NCI-H2171 treated with DMSO at 0.1 percent for 48 hours (cell line): Measurements from ENCODE around the gene GABARAPL2.
"Not testable (repeated sequence)": the region's sequence is repeated elsewhere in the genome, so short reads cannot be mapped to it uniquely, and the experiment has no call there.

ENCODE experiments used
- DNase-seq: peaks from one replicate; lab custom pipeline; 2025; lab: John Stamatoyannopoulos, UW

GABARAPL2 gene

GRCh38 chr16:75591927-75592326, 25.7 kb downstream of the GABARAPL2 start:
- DNase-seq = not testable (repeated sequence)

- DNase-seq = no peak
These were observed 27.1 kb downstream of the GABARAPL2 start for GRCh38 chr16:75593308-75593707.

GRCh38 chr16:75593825-75594820, 27.9 kb downstream of the GABARAPL2 start:
- peak; percentile 77 for DNase-seq

DNA sequence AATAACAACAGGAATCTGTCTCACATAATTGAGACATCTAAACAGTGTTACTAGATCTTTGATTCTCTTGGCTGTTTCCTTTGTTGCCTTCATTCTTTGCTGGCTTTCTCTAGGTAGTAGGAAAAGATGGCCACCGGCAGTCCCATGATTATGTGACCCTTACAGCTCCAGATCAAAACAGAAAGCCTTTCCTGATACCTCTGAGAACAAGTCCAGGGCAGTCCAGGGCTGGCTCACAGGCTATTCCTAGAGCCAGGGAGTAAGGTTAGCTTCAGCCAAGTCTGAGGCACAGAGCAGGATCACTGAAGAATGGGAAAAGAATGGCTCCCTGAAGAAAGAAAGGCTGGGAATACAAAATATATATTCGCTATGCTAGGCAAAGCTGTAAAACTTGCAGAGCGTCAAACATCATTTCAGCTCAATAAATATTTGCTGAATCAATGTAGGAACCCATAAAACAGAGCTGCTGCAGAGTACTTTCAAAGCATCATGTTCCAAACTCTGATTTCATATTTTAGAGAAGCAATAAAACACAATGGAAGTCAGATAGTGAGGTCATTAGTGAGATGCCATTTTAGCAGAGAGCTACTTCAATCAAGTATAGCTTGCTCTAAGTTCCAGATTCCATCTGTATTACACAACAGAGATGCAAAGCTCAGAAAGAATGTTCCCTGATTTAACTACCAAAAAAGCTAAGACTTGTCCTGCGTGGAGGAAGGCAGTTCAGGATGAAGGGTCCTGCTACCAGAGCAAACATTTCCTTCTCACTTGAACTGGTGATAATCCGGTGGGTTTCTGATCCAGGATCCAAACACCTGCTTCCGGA, 33.5 kb downstream of the GABARAPL2 start:
- no peak for DNase-seq

DNA sequence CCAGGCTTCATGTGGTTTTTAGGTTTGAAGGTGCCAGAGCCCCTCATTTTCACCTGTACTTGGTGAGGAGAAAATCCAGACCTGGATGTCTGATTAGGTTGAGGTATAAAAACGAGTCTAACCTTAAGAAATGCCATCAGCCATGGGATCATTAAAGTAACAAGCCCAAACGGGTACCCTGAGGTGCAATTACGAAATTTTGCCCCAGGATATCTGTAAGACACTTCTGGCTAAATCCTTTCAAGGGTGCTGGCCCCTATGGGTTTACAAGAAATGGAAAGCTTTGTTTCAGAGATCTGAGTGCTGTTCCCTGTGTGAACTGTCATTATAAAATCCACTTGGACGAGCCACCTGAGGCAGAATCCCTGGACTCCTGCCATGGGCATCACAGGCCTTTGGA, 37.1 kb downstream of the GABARAPL2 start:
- no peak for DNase-seq

GRCh38 chr16:75606507-75606906, 40.3 kb downstream of the GABARAPL2 start:
- DNase-seq = no peak

GRCh38 chr16:75614066-75614897, 48.1 kb downstream of the GABARAPL2 start:
- DNase-seq = no peak

DNA sequence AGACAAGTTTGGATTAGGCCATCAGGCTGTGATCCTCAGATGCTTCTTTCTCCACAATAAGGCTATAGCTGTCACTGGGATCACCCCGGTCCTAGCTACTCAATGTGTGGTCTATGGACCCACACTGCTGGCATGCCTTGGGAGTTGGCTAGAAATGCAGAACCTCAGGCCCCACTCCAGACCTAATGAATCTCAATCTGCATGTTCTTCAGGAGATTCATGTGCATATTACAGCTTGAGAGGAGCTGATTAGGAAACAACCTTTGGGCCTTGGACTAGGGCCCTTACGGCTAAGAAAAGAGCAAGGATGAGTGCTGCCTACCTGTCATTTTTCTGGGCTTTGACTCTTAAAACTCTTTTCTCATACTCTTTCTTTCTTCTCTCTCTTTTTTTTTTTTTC, 49.4 kb downstream of the GABARAPL2 start:
- no peak for DNase-seq

GRCh38 chr16:75616521-75617010, 50.4 kb downstream of the GABARAPL2 start:
- no peak for DNase-seq

- DNase-seq = no peak
These were observed 50.9 kb downstream of the GABARAPL2 start for GRCh38 chr16:75617121-75617520.

GRCh38 chr16:75618780-75619179, 52.6 kb downstream of the GABARAPL2 start:
- DNase-seq = no peak

DNA sequence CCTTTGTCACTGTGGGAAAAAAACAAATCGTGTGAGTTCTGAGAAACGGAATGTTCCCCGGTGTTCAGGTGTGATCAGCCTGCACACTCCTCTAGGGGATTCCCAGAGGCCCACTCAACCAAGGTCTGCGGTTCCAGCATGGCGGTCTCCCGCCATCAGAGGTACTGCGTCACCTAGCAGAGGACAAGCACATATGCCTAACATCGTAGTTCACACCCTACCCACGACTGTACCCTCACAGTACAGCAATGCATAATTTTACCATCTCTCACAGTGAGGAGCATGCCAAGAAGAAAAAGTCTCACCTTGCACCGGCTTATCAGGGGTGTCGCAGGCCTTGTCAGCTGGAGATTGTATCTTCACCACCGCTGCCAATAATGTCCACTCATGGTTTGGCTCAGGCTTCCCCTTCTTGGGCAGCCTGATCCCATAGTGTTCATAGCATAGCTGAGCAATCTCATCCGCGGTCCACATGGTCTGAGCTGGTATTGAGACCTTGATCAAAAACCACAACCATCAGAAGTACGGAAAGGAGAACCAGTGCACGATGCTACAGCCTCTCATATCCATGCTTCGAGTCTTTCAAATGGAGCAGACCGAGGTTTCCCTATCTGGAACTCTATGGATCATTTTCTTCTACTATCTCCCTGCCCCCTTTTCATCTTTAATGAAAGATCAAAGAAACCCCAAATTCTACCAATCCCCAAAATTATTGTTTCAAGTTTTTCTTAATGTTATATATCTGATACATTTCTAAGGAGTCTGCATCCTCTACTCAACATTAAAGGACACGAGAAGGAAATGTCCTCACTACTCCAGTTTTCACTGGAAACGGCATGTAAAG, 54.4 kb downstream of the GABARAPL2 start:
- DNase-seq = no peak

DNA sequence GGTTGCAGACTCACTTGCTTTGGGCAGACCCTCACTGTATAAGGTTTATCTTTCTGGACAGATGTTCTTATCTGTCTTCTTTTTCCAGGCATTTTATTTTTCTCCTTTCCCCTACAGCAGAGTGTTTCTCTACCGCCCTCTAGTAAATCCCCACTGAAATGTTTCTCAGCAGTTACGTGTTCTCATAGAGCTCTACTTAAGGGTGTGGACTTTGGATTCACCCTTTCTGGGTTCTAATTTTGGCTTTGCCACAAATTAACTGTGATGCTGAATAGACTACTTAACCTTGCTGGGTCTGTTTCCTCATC, 54.9 kb downstream of the GABARAPL2 start:
- peak; percentile 40 for DNase-seq

DNA sequence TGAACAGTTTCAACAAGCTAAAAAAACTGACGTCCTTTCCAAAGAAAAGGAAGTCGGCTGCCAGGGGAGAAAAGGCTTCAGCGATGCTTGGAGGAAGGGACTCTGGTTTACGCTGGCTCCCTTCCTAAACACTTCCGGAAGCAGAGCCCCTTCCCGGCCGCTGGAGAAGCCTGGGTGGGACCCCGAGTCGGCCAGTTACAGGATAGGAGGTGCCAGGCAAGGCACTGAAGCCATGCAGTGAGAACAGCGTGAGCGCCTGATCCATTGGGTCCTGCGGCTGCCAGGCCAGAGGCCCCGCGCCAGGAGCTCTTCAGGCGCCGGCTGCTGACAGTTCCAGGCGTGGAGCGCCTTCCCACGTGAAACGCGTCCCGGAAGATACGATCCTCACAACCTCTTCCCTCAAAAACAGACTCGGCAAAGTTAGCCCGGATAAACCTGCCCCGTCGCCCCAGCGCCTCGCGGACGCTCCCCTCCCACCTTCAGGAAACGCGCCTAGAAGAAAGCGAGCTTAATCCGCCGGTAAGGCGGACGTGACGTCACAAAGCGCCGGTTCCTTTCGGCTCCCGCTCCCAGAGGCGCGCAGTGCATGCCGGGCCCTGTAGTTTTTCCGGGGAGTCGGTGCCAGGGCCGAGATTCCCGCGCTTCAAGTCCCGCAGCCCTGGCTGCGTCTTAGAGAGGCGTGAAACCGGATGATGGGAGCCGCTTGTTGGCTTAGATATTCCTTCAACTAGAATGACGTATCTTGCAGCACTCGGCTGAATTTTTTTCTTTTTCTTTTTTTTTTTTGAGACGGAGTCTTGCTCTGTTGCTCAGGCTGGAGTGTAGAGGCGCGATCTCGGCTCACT, 56.8 kb downstream of the GABARAPL2 start, which contains the start of gene ADAT1:
Gene ADAT1 (minus strand): TSS at position 521 of the 845 bp plus-strand sequence. CDS start 2,482 bp downstream, outside the sequence.
- DNase-seq = peak; percentile 98

DNA sequence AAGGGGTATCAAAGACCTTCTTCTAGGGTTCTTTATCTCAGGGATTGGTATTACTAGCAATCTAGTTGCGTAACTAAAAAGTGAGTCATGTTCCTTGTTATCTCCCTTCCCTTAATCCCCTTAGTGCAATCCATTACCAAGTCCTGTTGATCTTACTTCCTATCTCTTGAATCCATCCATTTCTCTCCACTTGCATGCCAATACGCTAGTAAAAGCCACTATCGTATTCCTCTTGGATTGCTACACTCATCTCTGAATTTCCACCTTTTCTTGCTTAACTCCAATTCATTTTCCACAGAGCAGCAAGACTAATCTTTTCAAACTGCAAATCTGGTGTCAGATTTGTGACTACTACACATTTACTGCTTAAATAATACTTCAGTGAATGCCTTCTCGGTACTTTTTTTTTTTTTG, 58.7 kb downstream of the GABARAPL2 start:
- DNase-seq = no peak

GRCh38 chr16:75626806-75627205, 60.6 kb downstream of the GABARAPL2 start:
- no peak for DNase-seq
